Measurements from ENCODE around the gene COBL.

DNA sequence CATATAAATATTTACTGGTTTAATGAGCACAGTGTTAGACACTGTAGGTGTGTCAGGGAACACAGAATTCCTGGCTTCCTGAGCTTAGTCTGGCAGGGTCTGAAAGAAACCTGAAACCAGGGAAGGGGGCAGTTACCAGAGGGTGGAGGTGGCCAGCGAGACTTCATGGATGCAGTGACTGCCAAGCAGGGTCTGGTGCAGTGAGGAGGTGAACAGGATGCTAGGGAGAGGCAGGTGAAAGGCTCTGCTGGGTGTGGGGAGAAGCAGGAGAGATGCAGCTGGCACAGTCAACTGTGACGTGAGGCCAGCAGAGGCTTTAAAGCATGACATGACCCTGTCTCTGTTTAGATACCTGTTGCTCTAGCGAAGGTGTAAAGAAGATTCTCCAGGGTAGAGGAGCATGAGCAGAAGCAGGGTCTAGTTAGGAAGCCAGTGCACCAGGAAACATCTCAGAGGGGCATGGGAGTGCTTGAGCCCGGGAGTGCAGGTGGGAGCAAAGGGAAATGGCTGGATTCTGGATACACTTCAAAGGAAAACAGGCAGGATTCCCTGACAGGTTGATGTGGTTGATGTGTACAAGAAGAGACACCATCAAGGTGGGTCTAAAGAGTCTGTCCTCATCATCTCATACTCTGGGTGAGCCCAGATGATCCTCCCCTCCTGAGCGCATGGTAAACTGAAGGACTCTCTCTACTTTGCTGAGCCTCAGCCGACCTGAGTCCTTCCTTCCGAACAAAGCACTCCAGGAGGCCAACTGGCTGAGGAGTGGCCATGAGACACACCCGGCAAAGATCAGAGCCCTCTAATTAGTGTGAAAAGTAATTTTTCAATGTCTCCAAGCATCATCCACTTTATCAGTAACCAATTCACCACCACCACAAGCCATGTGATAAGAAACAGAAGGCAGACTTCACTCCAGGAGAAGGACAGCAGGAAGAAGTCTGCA is 186.8 kb downstream of the COBL start:
- TF ChIP-seq EP300 (IDR thresholded peaks at IDR 0.05), result no peak
- TF ChIP-seq, protein P1, sequence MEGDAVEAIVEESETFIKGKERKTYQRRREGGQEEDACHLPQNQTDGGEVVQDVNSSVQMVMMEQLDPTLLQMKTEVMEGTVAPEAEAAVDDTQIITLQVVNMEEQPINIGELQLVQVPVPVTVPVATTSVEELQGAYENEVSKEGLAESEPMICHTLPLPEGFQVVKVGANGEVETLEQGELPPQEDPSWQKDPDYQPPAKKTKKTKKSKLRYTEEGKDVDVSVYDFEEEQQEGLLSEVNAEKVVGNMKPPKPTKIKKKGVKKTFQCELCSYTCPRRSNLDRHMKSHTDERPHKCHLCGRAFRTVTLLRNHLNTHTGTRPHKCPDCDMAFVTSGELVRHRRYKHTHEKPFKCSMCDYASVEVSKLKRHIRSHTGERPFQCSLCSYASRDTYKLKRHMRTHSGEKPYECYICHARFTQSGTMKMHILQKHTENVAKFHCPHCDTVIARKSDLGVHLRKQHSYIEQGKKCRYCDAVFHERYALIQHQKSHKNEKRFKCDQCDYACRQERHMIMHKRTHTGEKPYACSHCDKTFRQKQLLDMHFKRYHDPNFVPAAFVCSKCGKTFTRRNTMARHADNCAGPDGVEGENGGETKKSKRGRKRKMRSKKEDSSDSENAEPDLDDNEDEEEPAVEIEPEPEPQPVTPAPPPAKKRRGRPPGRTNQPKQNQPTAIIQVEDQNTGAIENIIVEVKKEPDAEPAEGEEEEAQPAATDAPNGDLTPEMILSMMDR (IDR thresholded peaks at IDR 0.05), result no peak
- no peak for TF ChIP-seq POLR2AphosphoS5 (IDR thresholded peaks at IDR 0.05)
- TF ChIP-seq POLR2A (IDR thresholded peaks at IDR 0.05), result no peak

All from suprapubic skin (tissue), 4 donors.